WTC11 (cell line): ENCODE results near the gene PGK2. TPM values are rescaled to one million over a fixed set of nuclear protein-coding genes. Genes with fewer than 3 reads are reported as not detected.

Experiments
- ATAC-seq: fragments of 200-7000 bp; cut with Tn5 transposase; 2 replicates; pipeline ENCODE4 v1.10.0; 2021; ENCODE audit warnings: mild to moderate bottlenecking, moderate library complexity
- CTCF ChIA-PET: fragments of 300-600 bp; sonication (Branson Sonifier 250); formaldehyde crosslinking; loops from one replicate; lab custom pipeline; 2021; ENCODE audit warnings: antibody characterized with exemption; lab: Charles Lee
- POLR2A ChIA-PET: fragments of 350-600 bp; sonication (Branson Sonifier 250); formaldehyde crosslinking; loops from one replicate; lab custom pipeline; 2021; ENCODE audit warnings: antibody characterized with exemption; lab: Charles Lee
- DNase-seq: peaks from one replicate; pipeline ENCODE4 v3.0.0; 2021; ENCODE audit warnings: low spot score
- H3K27ac Mint-ChIP-seq: 2 replicates; pipeline ENCODE4 v1.8.0; 2021; ENCODE audit warnings: mixed read lengths
- H3K27me3 Mint-ChIP-seq: 2 replicates; pipeline ENCODE4 v1.8.0; 2021; ENCODE audit warnings: low read depth, mild to moderate bottlenecking, moderate library complexity, mixed read lengths
- H3K36me3 Mint-ChIP-seq: 2 replicates; pipeline ENCODE4 v1.8.0; 2021; ENCODE audit warnings: mixed read lengths
- H3K4me1 Mint-ChIP-seq: 2 replicates; pipeline ENCODE4 v1.8.0; 2022; ENCODE audit warnings: mixed read lengths
- H3K4me3 Mint-ChIP-seq: 2 replicates; pipeline ENCODE4 v1.8.0; 2021; ENCODE audit warnings: mild to moderate bottlenecking, moderate library complexity, mixed read lengths
- H3K9me3 Mint-ChIP-seq: 2 replicates; pipeline ENCODE4 v1.8.0; 2021; ENCODE audit warnings: mixed read lengths
- CBFB ChIP-seq: sonication (generic); formaldehyde crosslinking; IDR thresholded peaks from 2 replicates; pipeline ENCODE4 v1.8.1; 2022; ENCODE audit warnings: mild to moderate bottlenecking, low read depth, missing genetic modification reagents
- CREM ChIP-seq: sonication (generic); formaldehyde crosslinking; IDR thresholded peaks from 2 replicates; pipeline ENCODE4 v1.8.1; 2022; ENCODE audit warnings: mild to moderate bottlenecking, missing genetic modification reagents, moderate library complexity
- FOXP4 ChIP-seq: sonication (generic); formaldehyde crosslinking; IDR thresholded peaks from 2 replicates; pipeline ENCODE4 v1.8.0; 2022; ENCODE audit warnings: mild to moderate bottlenecking, missing genetic modification reagents
- GABPB1 ChIP-seq: sonication (generic); formaldehyde crosslinking; IDR thresholded peaks from 2 replicates; pipeline ENCODE4 v1.8.1; 2023; ENCODE audit warnings: mild to moderate bottlenecking, missing genetic modification reagents
- GTF2I ChIP-seq: fragments of 250-450 bp; sonication (Bioruptor Pico); conservative IDR thresholded peaks from 2 replicates; pipeline ENCODE4 v1.4.0; 2021; ENCODE audit warnings: mild to moderate bottlenecking
- IRF1 ChIP-seq: sonication (generic); formaldehyde crosslinking; IDR thresholded peaks from 2 replicates; pipeline ENCODE4 v1.8.0; 2023; ENCODE audit warnings: missing genetic modification reagents
- JUN ChIP-seq: sonication (generic); formaldehyde crosslinking; IDR thresholded peaks from 2 replicates; pipeline ENCODE4 v1.8.0; 2023; ENCODE audit warnings: mild to moderate bottlenecking, missing genetic modification reagents
- KAT7 ChIP-seq: sonication (generic); formaldehyde crosslinking; IDR thresholded peaks from 2 replicates; pipeline ENCODE4 v1.8.1; 2023; ENCODE audit warnings: missing genetic modification reagents, mild to moderate bottlenecking, borderline replicate concordance
- NR3C1 ChIP-seq: sonication (generic); formaldehyde crosslinking; conservative IDR thresholded peaks from 2 replicates; pipeline ENCODE4 v1.8.1; 2023; ENCODE audit warnings: low read depth, mild to moderate bottlenecking, missing genetic modification reagents
- PREB ChIP-seq: sonication (generic); formaldehyde crosslinking; IDR thresholded peaks from 2 replicates; pipeline ENCODE4 v1.8.1; 2022; ENCODE audit warnings: mild to moderate bottlenecking, missing genetic modification reagents, moderate library complexity, borderline replicate concordance
- SOX15 ChIP-seq: fragments of 250-450 bp; sonication (Bioruptor Pico); IDR thresholded peaks from 2 replicates; pipeline ENCODE4 v1.9.0; 2021; ENCODE audit warnings: mild to moderate bottlenecking
- SP1 ChIP-seq: sonication (generic); formaldehyde crosslinking; conservative IDR thresholded peaks from 2 replicates; pipeline ENCODE4 v1.8.1; 2022; ENCODE audit warnings: missing genetic modification reagents
- ZNF281 ChIP-seq: sonication (generic); formaldehyde crosslinking; IDR thresholded peaks from 2 replicates; pipeline ENCODE4 v1.8.0; 2023; ENCODE audit warnings: mild to moderate bottlenecking, missing genetic modification reagents
- ZNF317 ChIP-seq: sonication (generic); formaldehyde crosslinking; IDR thresholded peaks from 2 replicates; pipeline ENCODE4 v1.8.1; 2023; ENCODE audit warnings: low read depth, mild to moderate bottlenecking, moderate library complexity, missing genetic modification reagents, borderline replicate concordance
- ZNF396 ChIP-seq: fragments of 250-450 bp; sonication (Bioruptor Pico); IDR thresholded peaks from 2 replicates; pipeline ENCODE4 v1.8.0; 2021; ENCODE audit warnings: mild to moderate bottlenecking, moderate library complexity, borderline replicate concordance
- ZNF423 ChIP-seq: fragments of 250-450 bp; sonication (Bioruptor Pico); IDR thresholded peaks from 2 replicates; pipeline ENCODE4 v2.1.2; 2022; ENCODE audit warnings: mild to moderate bottlenecking, moderate library complexity
- ZNF512 ChIP-seq: sonication (generic); formaldehyde crosslinking; IDR thresholded peaks from 2 replicates; pipeline ENCODE4 v1.8.1; 2022; ENCODE audit warnings: missing genetic modification reagents, borderline replicate concordance
- ZNF532 ChIP-seq: fragments of 250-450 bp; sonication (Bioruptor Pico); IDR thresholded peaks from 2 replicates; pipeline ENCODE4 v1.9.0; 2021; ENCODE audit warnings: mild to moderate bottlenecking, borderline replicate concordance
- ZNF671 ChIP-seq: fragments of 250-450 bp; sonication (Bioruptor Pico); IDR thresholded peaks from 2 replicates; pipeline ENCODE4 v1.8.0; 2021; ENCODE audit warnings: mild to moderate bottlenecking
- total RNA-seq: library from RNA; stranded (reverse); gene quantifications from 3 replicates; pipeline ENCODE4 v1.2.3, GENCODE V29; 2021

PGK2 gene
- total RNA-seq, 1 experiment from 2014 or later, result not detected

GRCh38 chr6:49784272-49784671 lies 2.8 kb downstream of the PGK2 start:
- no peak overlapping the region for H3K27ac Mint-ChIP-seq
- peaks cover 24% of the 10 kb centered on the region for H3K9me3 Mint-ChIP-seq
- peaks cover 10% of the 10 kb centered on the region for H3K4me1 Mint-ChIP-seq
- ATAC-seq (no peak), DNase-seq (no peak)
- no peak overlapping the region for H3K4me3 Mint-ChIP-seq
- H3K36me3 Mint-ChIP-seq, result peaks cover 7% of the 10 kb centered on the region; the same call in 1 of the 2 replicates
- POLR2A ChIA-PET, result no interaction called here
- CTCF ChIA-PET, result no interaction called here
- no peak for TF ChIP-seq ZNF512 (CRISPR knock-in tag)
- no peak for TF ChIP-seq SOX15
- TF ChIP-seq NR3C1 (CRISPR knock-in tag), result no peak
- TF ChIP-seq GABPB1 (CRISPR knock-in tag), result no peak
- no peak for TF ChIP-seq ZNF671 (CRISPR knock-in tag)
- TF ChIP-seq GTF2I (CRISPR knock-in tag), result no peak
- TF ChIP-seq ZNF317 (CRISPR knock-in tag), result no peak
- TF ChIP-seq ZNF532 (CRISPR knock-in tag), result no peak
- TF ChIP-seq KAT7 (CRISPR knock-in tag), result no peak
- TF ChIP-seq SP1 (CRISPR knock-in tag), result no peak
- no peak for TF ChIP-seq CREM (CRISPR knock-in tag)
- H3K27me3 Mint-ChIP-seq, result no peaks in the 10 kb centered on the region; the same call in 1 of the 2 replicates

GRCh38 chr6:49782725-49783124 lies 4.4 kb downstream of the PGK2 start:
- TF ChIP-seq JUN, result no peak
- TF ChIP-seq FOXP4, result no peak
- no peak overlapping the region for H3K4me3 Mint-ChIP-seq
- peaks cover 7% of the 10 kb centered on the region; the same call in 1 of the 2 replicates for H3K36me3 Mint-ChIP-seq
- DNase-seq (no peak), ATAC-seq (no peak)
- no peaks in the 10 kb centered on the region; the same call in 1 of the 2 replicates for H3K27me3 Mint-ChIP-seq
- H3K27ac Mint-ChIP-seq, result no peak overlapping the region
- ChIA-PET POLR2A (no interaction called here), CTCF (no interaction called here)
- H3K9me3 Mint-ChIP-seq, result peaks cover 21% of the 10 kb centered on the region
- H3K4me1 Mint-ChIP-seq, result peaks cover 7% of the 10 kb centered on the region

GRCh38 chr6:49782293-49782692 lies 4.8 kb downstream of the PGK2 start:
- Mint-ChIP-seq H3K4me3 (no peak overlapping the region), H3K36me3 (peaks cover 7% of the 10 kb centered on the region; the same call in 1 of the 2 replicates), H3K27ac (no peak overlapping the region), H3K27me3 (no peaks in the 10 kb centered on the region; the same call in 1 of the 2 replicates), H3K9me3 (peaks cover 18% of the 10 kb centered on the region), H3K4me1 (peaks cover 3% of the 10 kb centered on the region)
- POLR2A ChIA-PET, result no interaction called here
- DNase-seq (no peak), ATAC-seq (no peak)
- CTCF ChIA-PET, result no interaction called here
- TF ChIP-seq SP1 (CRISPR knock-in tag), result no peak
- TF ChIP-seq ZNF423, result no peak
- TF ChIP-seq ZNF396, result no peak
- TF ChIP-seq PREB (CRISPR knock-in tag), result no peak
- no peak for TF ChIP-seq CBFB
- no peak for TF ChIP-seq IRF1 (CRISPR knock-in tag)
- TF ChIP-seq KAT7 (CRISPR knock-in tag), result no peak
- TF ChIP-seq ZNF281 (CRISPR knock-in tag), result no peak
